WI38 (cell line): Measurements from ENCODE around the gene PARD3.

Experiments used
- H3K4me3 ChIP-seq: 2 replicates; pipeline ENCODE4 v1.5.1; 2011; ENCODE audit warnings: low read depth, mild to moderate bottlenecking, control low read depth, low read length
- TF ChIP-seq, protein P1 (sequence below): IDR thresholded peaks from 2 replicates; pipeline ENCODE4 v1.5.1; 2012; ENCODE audit warnings: low read depth, mild to moderate bottlenecking, control low read depth, low read length

Gene PARD3

DNA sequence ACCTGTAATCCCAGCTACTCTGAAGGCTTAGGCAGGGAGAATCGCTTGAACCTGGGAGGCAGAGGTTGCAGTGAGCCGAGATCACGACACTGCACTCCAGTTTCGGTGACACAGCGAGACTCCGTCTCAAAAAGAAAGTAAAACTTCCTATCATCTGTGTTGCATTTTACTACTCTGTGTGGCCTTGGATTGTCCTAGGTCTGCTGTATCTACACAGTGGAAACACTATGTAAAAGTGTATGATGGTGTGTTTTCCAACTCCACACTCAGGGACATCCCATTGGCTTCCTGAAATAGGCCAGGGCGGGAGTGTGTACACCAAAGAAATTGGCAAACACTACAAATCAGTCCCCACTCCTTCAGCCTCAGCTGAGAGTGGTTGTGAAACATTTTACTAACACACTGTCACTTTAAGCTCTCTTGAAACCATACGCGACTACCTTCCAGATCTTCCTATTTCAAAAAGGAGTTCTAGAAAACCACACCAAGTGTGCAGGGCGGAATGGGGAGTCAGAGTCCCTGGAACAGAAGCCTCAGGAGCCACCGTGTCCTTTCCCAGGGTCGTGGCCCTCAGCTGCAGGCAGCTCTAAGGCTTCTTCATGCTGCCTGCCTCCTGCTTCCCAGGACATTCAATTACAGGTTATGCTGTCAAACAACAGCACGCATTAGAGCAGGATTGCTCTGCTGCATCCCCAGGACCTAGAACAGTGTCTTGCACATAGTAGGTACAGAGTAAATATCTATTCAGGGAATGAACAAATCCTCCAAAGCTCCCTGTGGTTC is 275.4 kb downstream of the PARD3 start:
- TF ChIP-seq, protein P1, sequence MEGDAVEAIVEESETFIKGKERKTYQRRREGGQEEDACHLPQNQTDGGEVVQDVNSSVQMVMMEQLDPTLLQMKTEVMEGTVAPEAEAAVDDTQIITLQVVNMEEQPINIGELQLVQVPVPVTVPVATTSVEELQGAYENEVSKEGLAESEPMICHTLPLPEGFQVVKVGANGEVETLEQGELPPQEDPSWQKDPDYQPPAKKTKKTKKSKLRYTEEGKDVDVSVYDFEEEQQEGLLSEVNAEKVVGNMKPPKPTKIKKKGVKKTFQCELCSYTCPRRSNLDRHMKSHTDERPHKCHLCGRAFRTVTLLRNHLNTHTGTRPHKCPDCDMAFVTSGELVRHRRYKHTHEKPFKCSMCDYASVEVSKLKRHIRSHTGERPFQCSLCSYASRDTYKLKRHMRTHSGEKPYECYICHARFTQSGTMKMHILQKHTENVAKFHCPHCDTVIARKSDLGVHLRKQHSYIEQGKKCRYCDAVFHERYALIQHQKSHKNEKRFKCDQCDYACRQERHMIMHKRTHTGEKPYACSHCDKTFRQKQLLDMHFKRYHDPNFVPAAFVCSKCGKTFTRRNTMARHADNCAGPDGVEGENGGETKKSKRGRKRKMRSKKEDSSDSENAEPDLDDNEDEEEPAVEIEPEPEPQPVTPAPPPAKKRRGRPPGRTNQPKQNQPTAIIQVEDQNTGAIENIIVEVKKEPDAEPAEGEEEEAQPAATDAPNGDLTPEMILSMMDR, result no peak
- H3K4me3 ChIP-seq, result no peak overlapping the region

DNA sequence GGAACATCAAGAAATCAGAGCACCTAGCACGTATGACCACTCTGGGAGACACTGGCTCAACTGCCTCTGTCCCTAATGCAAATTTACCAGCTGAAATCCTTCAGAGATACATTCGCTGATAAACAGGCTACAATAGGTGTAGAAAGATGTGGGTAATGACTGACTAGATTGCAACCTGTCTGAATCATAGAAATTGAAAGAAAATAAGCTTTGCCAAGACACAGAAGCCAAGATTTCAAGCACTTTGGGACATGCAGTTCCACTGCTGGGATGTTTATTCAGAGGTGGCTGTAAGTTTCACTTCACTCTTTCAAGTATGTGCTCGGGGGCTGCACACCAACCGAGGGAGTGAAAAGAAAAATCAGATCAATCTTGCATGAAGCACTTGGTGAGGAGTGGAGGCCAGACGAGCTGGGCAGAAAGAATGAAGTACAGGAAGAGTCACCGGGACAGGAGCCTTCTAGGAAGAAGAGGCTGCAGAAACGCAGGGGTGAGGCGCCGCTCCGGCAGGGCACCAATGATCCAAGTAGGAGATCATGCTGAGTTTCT is 276.7 kb downstream of the PARD3 start:
- H3K4me3 ChIP-seq, result peak overlapping the region; percentile 27; the same call in 1 of the 2 replicates
- TF ChIP-seq, protein P1, result no peak

DNA sequence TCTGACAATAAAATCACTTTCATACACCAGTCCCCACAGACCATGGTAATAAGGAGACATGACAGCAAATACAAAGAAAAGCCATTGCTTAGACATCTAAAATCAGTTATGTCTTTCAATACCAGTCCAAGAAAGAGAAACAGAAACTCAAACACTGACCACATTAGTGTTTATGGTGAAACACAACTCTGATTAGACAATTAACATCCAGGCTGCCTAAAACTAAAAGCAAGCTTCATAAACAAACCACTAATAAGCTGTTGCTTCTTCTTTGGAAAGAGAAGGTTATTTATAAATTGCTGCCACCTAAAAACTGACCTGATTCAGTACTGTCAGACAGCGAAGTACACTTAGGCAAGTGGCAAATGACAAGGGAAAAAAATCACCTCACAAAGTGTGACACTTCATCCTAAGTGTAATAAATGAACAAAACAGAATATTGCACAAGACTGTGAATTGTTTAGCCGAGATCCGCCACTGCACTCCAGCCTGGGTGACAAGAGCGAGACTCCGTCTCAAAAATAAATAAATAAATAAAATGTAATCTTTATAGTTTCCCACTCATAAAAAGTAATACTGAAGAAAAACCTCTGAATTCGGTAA is 277.4 kb downstream of the PARD3 start:
- TF ChIP-seq, protein P1, result no peak
- H3K4me3 ChIP-seq, result peak overlapping the region; percentile 27; the same call in 1 of the 2 replicates

DNA sequence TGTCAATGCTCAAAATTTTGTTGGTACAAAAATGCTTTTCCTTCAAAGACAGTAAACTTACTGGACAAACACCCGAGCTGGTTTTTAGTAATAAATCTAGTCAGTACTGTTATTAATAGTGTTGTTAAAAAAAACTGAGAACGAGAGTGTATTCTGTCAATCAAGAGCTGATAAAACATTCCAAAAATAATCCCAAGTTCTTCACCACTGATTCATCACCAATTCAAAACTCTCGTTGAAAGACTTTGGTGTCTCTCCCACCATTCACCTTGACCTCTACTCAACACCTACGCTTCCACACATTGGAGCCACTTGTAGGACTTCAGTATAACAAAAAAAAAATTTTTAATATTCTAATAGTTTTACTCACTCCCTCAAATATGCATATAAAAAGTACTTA is 279.2 kb downstream of the PARD3 start:
- no peak overlapping the region for H3K4me3 ChIP-seq
- TF ChIP-seq, protein P1, result no peak

DNA sequence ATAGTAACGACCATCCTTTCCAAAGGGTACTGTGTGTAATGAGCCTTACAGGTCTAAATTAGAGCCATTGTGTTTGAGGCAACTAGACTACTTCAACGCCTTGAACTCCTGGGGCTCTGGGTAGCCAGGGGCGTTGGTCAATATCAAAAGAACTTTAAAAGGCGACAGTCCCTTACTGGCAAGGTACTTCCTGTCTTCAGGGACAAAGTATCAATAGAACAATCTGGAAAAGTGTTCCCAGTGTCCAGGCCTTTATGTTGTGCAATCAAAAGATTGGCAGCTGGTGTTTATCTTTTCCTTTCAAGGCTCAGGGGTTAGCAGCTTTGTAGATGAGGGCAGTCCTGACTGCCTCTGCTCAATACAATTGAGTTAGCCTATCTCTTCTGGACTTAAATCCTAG is 284.3 kb downstream of the PARD3 start:
- TF ChIP-seq, protein P1, result no peak
- H3K4me3 ChIP-seq, result no peak overlapping the region

DNA sequence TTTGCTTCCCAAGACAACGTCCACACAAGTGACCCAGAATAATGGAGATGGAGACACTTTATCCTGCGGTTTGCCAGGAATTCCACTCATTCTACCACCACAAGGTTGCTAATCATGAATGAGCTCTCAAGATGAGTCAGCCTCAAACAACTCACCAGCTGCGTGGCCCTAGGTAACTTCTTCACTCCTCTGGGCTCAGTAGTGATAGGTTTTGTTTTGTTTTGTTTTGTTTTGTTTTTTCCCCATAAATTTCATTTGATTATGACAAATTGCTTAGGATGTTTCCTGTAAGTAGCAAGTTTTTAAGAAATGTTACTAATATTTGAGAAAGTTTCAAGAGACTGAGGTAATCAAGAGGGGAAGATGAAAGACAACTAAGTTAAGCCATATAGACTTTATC is 286.8 kb downstream of the PARD3 start:
- TF ChIP-seq, protein P1, result no peak
- no peak overlapping the region for H3K4me3 ChIP-seq
